Duodenal mucosa (tissue), 2 donors: Measurements from ENCODE around the gene FBH1.

Experiments used
- H3K27ac ChIP-seq: one replicate; pipeline ENCODE4 v1.7.0; 2013; ENCODE audit warnings: low read depth, low read length
- H3K27me3 ChIP-seq, 2 donors: one replicate each; pipeline ENCODE4 v1.7.0; 2013; ENCODE audit warnings: low read length in 2 of 2, control low read depth in 1 of 2; ENCODE audit not compliant: insufficient read depth in 2 of 2, control insufficient read depth in 1 of 2
- H3K36me3 ChIP-seq, 2 donors: one replicate each; pipeline ENCODE4 v1.7.0; 2013; ENCODE audit warnings: low read length in 2 of 2, control low read depth in 1 of 2; ENCODE audit not compliant: insufficient read depth in 2 of 2, control insufficient read depth in 1 of 2
- H3K4me1 ChIP-seq, 2 donors: one replicate each; pipeline ENCODE4 v1.7.0; 2013; ENCODE audit warnings: low read length in 2 of 2, control low read depth in 1 of 2; ENCODE audit not compliant: insufficient read depth in 2 of 2, control insufficient read depth in 1 of 2
- H3K4me3 ChIP-seq, 2 donors: one replicate each; pipeline ENCODE4 v1.7.0; 2013; ENCODE audit warnings: low read length in 2 of 2, low read depth in 1 of 2
- H3K9ac ChIP-seq, 2 donors: one replicate each; pipeline ENCODE4 v1.7.0; 2013; ENCODE audit warnings: low read length in 2 of 2, low read depth in 1 of 2
- H3K9me3 ChIP-seq, 2 donors: one replicate each; pipeline ENCODE4 v1.7.0; 2013; ENCODE audit warnings: low read length in 2 of 2, control low read depth in 1 of 2; ENCODE audit not compliant: control insufficient read depth in 1 of 2

FBH1 gene

DNA sequence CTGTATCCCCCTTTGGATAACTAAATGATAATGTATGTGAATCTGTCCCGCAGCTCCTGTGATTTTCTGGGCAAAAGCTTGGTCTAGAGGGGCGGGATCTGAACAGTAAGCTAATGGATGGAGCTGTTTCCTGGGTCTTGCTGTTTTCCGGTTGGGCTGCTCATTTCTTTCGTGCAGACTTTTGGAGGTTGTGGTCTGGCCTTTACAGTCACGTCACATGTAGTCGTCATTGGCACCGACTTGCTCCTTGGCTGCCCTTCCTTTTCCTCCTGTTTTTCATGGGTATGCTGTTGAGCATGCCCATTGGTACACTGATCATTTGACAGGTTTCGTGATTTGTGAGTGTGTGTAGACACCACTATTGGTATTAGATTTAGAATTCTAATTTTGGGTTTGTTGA lies 2.0 kb downstream of the FBH1 start:
- Histone ChIP-seq H3K9me3 (no peaks in the 10 kb centered on the region), H3K9ac (no peak overlapping the region), H3K4me1 (peaks cover 36 to 43% of the 10 kb centered on the region in 2 donors), H3K27ac (no peak overlapping the region), H3K36me3 (peaks cover 7 to 30% of the 10 kb centered on the region in 2 donors), H3K27me3 (no peaks in the 10 kb centered on the region), H3K4me3 (no peak overlapping the region)

GRCh38 chr10:5893321-5893720 lies 3.3 kb downstream of the FBH1 start:
- Histone ChIP-seq H3K27me3 (no peaks in the 10 kb centered on the region), H3K4me1 (peaks cover 29 to 34% of the 10 kb centered on the region in 2 donors), H3K27ac (no peak overlapping the region), H3K4me3 (no peak overlapping the region), H3K9ac (no peak overlapping the region), H3K9me3 (peaks cover 0 to 4% of the 10 kb centered on the region in 2 donors), H3K36me3 (peaks cover 7 to 35% of the 10 kb centered on the region in 2 donors)

- H3K4me1 ChIP-seq = peaks cover 23 to 29% of the 10 kb centered on the region in 2 donors
- peaks cover 7 to 38% of the 10 kb centered on the region in 2 donors for H3K36me3 ChIP-seq
- no peak overlapping the region for H3K9ac ChIP-seq
- peaks cover 0 to 4% of the 10 kb centered on the region in 2 donors for H3K9me3 ChIP-seq
- no peaks in the 10 kb centered on the region for H3K27me3 ChIP-seq
- H3K4me3 ChIP-seq = no peak overlapping the region
- H3K27ac ChIP-seq = no peak overlapping the region
Measured at GRCh38 chr10:5894403-5894802, 4.4 kb downstream of the FBH1 start.

GRCh38 chr10:5894873-5895272 lies 4.8 kb downstream of the FBH1 start:
- Histone ChIP-seq H3K4me3 (no peak overlapping the region), H3K9me3 (peaks cover 0 to 4% of the 10 kb centered on the region in 2 donors), H3K27me3 (no peaks in the 10 kb centered on the region), H3K36me3 (peaks cover 7 to 38% of the 10 kb centered on the region in 2 donors), H3K27ac (no peak overlapping the region), H3K9ac (no peak overlapping the region), H3K4me1 (peaks cover 23 to 29% of the 10 kb centered on the region in 2 donors)

- Histone ChIP-seq H3K36me3 (peaks cover 7 to 38% of the 10 kb centered on the region in 2 donors), H3K27me3 (no peaks in the 10 kb centered on the region), H3K9ac (no peak overlapping the region), H3K9me3 (peaks cover 0 to 4% of the 10 kb centered on the region in 2 donors), H3K4me3 (no peak overlapping the region), H3K4me1 (peaks cover 23 to 29% of the 10 kb centered on the region in 2 donors), H3K27ac (no peak overlapping the region)
Measured at GRCh38 chr10:5895365-5895764, 5.3 kb downstream of the FBH1 start.

DNA sequence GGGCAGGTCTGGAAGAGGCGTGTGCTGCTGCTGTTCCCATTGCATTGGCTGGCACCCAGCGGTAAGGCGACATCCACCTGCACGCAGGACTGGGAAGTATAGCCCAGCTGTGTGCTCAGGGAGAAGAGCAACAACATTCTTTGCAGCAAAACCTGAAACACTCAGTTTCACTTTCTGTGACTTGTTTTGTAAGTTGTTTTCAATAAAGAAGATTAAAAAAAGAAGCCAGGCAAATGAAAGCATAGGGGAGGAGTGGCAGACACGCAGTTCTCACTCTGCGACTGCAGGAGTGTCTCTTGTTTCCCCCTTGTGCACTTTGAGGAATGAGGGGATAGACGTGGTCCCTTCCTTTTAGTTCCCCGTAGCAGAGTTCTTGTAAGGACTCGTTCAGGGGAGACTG lies 5.8 kb downstream of the FBH1 start:
- no peaks in the 10 kb centered on the region for H3K27me3 ChIP-seq
- peaks cover 0 to 4% of the 10 kb centered on the region in 2 donors for H3K9me3 ChIP-seq
- peaks cover 20 to 27% of the 10 kb centered on the region in 2 donors for H3K4me1 ChIP-seq
- H3K27ac ChIP-seq = no peak overlapping the region
- no peak overlapping the region for H3K9ac ChIP-seq
- peaks cover 7 to 38% of the 10 kb centered on the region in 2 donors for H3K36me3 ChIP-seq
- peak overlapping the region in 1 of 2 donors; percentile 6 for H3K4me3 ChIP-seq

DNA sequence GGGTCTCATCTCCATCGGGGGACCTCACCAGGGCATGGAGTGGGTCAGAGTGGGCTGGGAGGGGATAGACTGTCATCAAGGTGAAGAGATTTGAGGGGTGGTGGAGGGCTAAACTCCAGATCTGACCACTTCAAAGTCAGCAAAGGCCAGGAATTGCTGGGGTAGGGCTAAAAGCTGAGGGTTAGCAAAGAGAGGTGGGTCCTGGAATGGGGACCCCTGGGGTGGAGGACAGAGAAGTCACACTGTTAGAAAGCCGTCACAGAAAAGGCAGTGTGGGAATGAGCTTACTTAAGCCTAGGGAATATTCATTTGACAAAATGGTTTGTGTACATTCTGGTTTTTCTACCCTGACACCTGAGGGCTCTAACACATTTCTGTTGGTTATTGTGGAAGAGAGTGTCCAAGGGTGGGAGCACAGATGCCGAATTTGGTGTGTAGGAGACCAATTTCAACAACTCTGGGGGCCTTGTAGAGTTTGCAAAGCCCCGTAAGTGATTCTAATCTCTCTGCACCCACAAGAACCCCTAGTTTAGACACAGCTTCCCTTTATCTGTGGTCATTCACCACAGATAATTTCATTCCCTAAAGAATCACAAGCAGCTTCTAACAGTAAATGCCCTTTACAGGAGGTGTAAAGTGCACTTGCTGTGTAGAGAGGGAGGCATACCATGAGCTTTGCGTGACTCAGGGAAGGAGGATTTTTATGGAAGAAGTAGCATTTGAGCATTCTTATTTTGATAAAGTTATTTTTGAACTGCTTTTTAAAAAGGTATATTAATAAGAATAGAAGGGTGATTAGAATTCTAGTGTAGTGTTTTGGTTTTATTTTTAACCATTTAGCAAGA lies 6.4 kb downstream of the FBH1 start:
- H3K36me3 ChIP-seq = peaks cover 7 to 38% of the 10 kb centered on the region in 2 donors
- no peak overlapping the region for H3K27ac ChIP-seq
- peaks cover 0 to 4% of the 10 kb centered on the region in 2 donors for H3K9me3 ChIP-seq
- H3K4me3 ChIP-seq = peak overlapping the region in 1 of 2 donors; percentile 6
- H3K27me3 ChIP-seq = no peaks in the 10 kb centered on the region
- no peak overlapping the region for H3K9ac ChIP-seq
- H3K4me1 ChIP-seq = peaks cover 14 to 21% of the 10 kb centered on the region in 2 donors

DNA sequence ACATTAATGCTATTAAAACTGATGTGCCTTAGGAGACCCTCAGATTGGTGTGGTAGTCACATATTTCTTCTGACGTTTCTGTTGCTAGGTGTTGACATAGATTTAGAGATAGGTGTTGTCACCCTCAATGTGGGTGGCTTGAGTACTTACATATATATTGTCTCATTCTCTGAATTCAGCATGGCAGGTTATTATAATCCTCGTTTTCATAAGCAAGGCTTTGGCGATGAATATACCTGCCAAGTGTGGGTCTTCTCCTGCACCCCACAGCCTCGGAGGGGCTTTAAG lies 7.0 kb downstream of the FBH1 start:
- Histone ChIP-seq H3K4me3 (no peak overlapping the region), H3K36me3 (peaks cover 7 to 38% of the 10 kb centered on the region in 2 donors), H3K27ac (no peak overlapping the region), H3K4me1 (peaks cover 9 to 17% of the 10 kb centered on the region in 2 donors), H3K27me3 (no peaks in the 10 kb centered on the region), H3K9me3 (peaks cover 0 to 4% of the 10 kb centered on the region in 2 donors), H3K9ac (no peak overlapping the region)

GRCh38 chr10:5897504-5897903 lies 7.5 kb downstream of the FBH1 start:
- H3K4me1 ChIP-seq = peaks cover 9 to 12% of the 10 kb centered on the region in 2 donors
- no peak overlapping the region for H3K4me3 ChIP-seq
- H3K27ac ChIP-seq = no peak overlapping the region
- H3K27me3 ChIP-seq = no peaks in the 10 kb centered on the region
- H3K36me3 ChIP-seq = peaks cover 7 to 38% of the 10 kb centered on the region in 2 donors
- H3K9ac ChIP-seq = no peak overlapping the region
- H3K9me3 ChIP-seq = peaks cover 0 to 4% of the 10 kb centered on the region in 2 donors

- H3K4me1 ChIP-seq = peaks cover 4 to 12% of the 10 kb centered on the region in 2 donors
- no peaks in the 10 kb centered on the region for H3K27me3 ChIP-seq
- no peak overlapping the region for H3K9ac ChIP-seq
- H3K27ac ChIP-seq = no peak overlapping the region
- H3K4me3 ChIP-seq = no peak overlapping the region
- peaks cover 0 to 4% of the 10 kb centered on the region in 2 donors for H3K9me3 ChIP-seq
- peaks cover 7 to 38% of the 10 kb centered on the region in 2 donors for H3K36me3 ChIP-seq
Measured at GRCh38 chr10:5898163-5898562, 8.1 kb downstream of the FBH1 start.
